Loucy (cell line): ENCODE results near the gene SPRYD3.
"Not testable (repeated sequence)": the region's sequence is repeated elsewhere in the genome, so short reads cannot be mapped to it uniquely, and the experiment has no call there.

Experiments
- H2AFZ ChIP-seq: fragments of 200-600 bp; sonication (generic); 2 replicates; pipeline ENCODE4 v1.6.0; 2016; ENCODE audit warnings: antibody characterized with exemption, mild to moderate bottlenecking, low read length, moderate library complexity
- H3F3A ChIP-seq: fragments of 200-600 bp; 2 replicates; pipeline ENCODE4 v1.6.0; 2016; ENCODE audit warnings: antibody characterized with exemption, low read depth, mild to moderate bottlenecking
- H3K27me3 ChIP-seq: fragments of 200-600 bp; sonication (generic); 2 replicates; pipeline ENCODE4 v1.6.1; 2014; ENCODE audit warnings: low read length, mild to moderate bottlenecking; ENCODE audit not compliant: insufficient read depth, poor library complexity, severe bottlenecking
- H3K36me3 ChIP-seq: fragments of 200-600 bp; sonication (generic); 2 replicates; pipeline ENCODE4 v1.6.1; 2016; ENCODE audit warnings: low read length; ENCODE audit not compliant: insufficient read depth
- H3K4me1 ChIP-seq: fragments of 200-600 bp; sonication (generic); 2 replicates; pipeline ENCODE4 v1.5.1; 2014; ENCODE audit warnings: low read length, mild to moderate bottlenecking; ENCODE audit not compliant: insufficient read depth, poor library complexity, severe bottlenecking
- H3K4me2 ChIP-seq: fragments of 200-600 bp; sonication (generic); 2 replicates; pipeline ENCODE4 v1.6.0; 2014; ENCODE audit warnings: antibody characterized with exemption, low read length, low read depth, mild to moderate bottlenecking; ENCODE audit not compliant: poor library complexity, severe bottlenecking
- H3K4me3 ChIP-seq: fragments of 200-600 bp; sonication (generic); 2 replicates; pipeline ENCODE4 v1.5.1; 2014; ENCODE audit warnings: low read length, mild to moderate bottlenecking, mixed read lengths; ENCODE audit not compliant: poor library complexity, severe bottlenecking
- H3K79me2 ChIP-seq: fragments of 200-600 bp; sonication (generic); 2 replicates; pipeline ENCODE4 v1.6.1; 2014; ENCODE audit warnings: low read length; ENCODE audit not compliant: insufficient read depth
- H3K9ac ChIP-seq: fragments of 200-600 bp; sonication (generic); 2 replicates; pipeline ENCODE4 v1.6.0; 2014; ENCODE audit warnings: mild to moderate bottlenecking, low read depth, low read length, moderate library complexity; ENCODE audit not compliant: poor library complexity, severe bottlenecking
- H3K9me2 ChIP-seq: fragments of 200-600 bp; sonication (generic); replicated peaks from 2 replicates; pipeline ENCODE4 v1.6.1; 2016; ENCODE audit warnings: low read depth, low read length, mixed read lengths
- H3K9me3 ChIP-seq: fragments of 200-600 bp; sonication (generic); 2 replicates; pipeline ENCODE4 v1.6.1; 2014; ENCODE audit warnings: mild to moderate bottlenecking, antibody characterized with exemption, low read length, low read depth; ENCODE audit not compliant: insufficient read depth
- H4K20me1 ChIP-seq: fragments of 200-600 bp; sonication (generic); 2 replicates; pipeline ENCODE4 v1.6.0; 2014; ENCODE audit warnings: antibody characterized with exemption, low read length, mild to moderate bottlenecking; ENCODE audit not compliant: insufficient read depth, poor library complexity, severe bottlenecking
- EZH2phosphoT487 ChIP-seq: fragments of 200-600 bp; IDR thresholded peaks from 2 replicates; pipeline ENCODE4 v1.6.1; 2018; ENCODE audit warnings: antibody characterized with exemption, mild to moderate bottlenecking, moderate library complexity, borderline replicate concordance
- TF ChIP-seq, protein P1 (sequence below): fragments of 200-600 bp; sonication (generic); conservative IDR thresholded peaks from 2 replicates; pipeline ENCODE4 v1.5.1; 2014; ENCODE audit warnings: mild to moderate bottlenecking, antibody characterized with exemption, low read length

Gene SPRYD3

DNA sequence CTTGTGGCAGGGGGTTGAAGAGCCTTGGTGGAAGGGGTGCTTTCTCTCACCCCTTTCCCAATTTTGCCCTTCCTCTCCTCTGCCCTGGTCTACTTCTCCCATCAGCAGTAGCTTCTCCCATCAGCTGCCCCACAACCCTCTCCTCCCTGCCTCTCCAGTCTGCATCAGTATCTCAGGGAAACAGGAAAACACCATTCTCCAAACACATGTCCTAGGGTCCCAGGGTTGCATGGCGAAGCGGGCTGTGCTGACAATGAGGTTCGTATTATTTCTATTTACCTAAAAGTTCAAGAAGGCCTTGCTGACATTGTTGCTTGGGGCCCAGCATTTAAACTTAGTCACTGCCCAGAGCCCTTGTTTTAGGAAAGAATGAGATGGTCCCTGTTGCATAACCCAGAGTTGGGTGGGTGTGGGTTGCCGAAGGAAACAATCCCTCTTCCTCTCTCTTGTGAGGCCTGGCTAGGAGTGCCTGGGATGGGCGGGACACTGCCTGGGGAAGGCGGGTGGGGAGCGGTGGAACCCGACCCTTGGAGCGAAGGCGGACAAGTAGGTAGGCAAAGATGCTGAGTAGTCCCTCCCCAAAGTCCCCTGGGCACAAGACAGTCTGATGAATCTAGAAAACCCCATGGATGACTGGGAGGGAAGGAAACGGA is 17.0 kb upstream of the SPRYD3 start:
- H3K9ac ChIP-seq: no peak overlapping the region
- peaks cover 31% of the 10 kb centered on the region for H3K4me1 ChIP-seq
- no peak overlapping the region for H3K4me3 ChIP-seq
- H3K36me3 ChIP-seq: no peaks in the 10 kb centered on the region
- H3K4me2 ChIP-seq: no peak overlapping the region
- no peaks in the 10 kb centered on the region for H3K9me3 ChIP-seq
- H3K9me2 ChIP-seq: no peaks in the 10 kb centered on the region
- H3K27me3 ChIP-seq: no peaks in the 10 kb centered on the region
- H3K79me2 ChIP-seq: no peaks in the 10 kb centered on the region
- TF ChIP-seq, protein P1, sequence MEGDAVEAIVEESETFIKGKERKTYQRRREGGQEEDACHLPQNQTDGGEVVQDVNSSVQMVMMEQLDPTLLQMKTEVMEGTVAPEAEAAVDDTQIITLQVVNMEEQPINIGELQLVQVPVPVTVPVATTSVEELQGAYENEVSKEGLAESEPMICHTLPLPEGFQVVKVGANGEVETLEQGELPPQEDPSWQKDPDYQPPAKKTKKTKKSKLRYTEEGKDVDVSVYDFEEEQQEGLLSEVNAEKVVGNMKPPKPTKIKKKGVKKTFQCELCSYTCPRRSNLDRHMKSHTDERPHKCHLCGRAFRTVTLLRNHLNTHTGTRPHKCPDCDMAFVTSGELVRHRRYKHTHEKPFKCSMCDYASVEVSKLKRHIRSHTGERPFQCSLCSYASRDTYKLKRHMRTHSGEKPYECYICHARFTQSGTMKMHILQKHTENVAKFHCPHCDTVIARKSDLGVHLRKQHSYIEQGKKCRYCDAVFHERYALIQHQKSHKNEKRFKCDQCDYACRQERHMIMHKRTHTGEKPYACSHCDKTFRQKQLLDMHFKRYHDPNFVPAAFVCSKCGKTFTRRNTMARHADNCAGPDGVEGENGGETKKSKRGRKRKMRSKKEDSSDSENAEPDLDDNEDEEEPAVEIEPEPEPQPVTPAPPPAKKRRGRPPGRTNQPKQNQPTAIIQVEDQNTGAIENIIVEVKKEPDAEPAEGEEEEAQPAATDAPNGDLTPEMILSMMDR: no peak
- no peak for TF ChIP-seq EZH2phosphoT487
- no peaks in the 10 kb centered on the region for H4K20me1 ChIP-seq
- no peak overlapping the region for H2AFZ ChIP-seq
- no peaks in the 10 kb centered on the region; the same call in 1 of the 2 replicates for H3F3A ChIP-seq

DNA sequence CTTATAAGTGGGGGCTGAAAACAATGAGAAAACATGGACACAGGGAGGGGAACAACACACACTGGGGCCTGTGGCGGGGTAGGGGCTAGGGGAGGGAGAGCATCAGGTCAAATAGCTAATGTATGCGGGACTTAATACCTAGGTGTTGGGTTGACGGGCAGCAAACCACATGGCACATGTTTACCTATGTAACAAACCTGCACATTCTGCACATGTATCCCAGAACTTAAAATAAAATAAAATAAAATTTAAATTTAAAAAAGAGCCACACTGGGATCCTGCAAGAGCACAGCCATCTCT is 16.4 kb upstream of the SPRYD3 start:
- not testable (repeated sequence) for H3K27me3 ChIP-seq, H3K9me3 ChIP-seq, H3K4me2 ChIP-seq, H3K9me2 ChIP-seq, H3F3A ChIP-seq, H2AFZ ChIP-seq, H3K9ac ChIP-seq, H4K20me1 ChIP-seq, H3K79me2 ChIP-seq, H3K36me3 ChIP-seq, H3K4me3 ChIP-seq
- peaks cover 31% of the 10 kb centered on the region for H3K4me1 ChIP-seq

DNA sequence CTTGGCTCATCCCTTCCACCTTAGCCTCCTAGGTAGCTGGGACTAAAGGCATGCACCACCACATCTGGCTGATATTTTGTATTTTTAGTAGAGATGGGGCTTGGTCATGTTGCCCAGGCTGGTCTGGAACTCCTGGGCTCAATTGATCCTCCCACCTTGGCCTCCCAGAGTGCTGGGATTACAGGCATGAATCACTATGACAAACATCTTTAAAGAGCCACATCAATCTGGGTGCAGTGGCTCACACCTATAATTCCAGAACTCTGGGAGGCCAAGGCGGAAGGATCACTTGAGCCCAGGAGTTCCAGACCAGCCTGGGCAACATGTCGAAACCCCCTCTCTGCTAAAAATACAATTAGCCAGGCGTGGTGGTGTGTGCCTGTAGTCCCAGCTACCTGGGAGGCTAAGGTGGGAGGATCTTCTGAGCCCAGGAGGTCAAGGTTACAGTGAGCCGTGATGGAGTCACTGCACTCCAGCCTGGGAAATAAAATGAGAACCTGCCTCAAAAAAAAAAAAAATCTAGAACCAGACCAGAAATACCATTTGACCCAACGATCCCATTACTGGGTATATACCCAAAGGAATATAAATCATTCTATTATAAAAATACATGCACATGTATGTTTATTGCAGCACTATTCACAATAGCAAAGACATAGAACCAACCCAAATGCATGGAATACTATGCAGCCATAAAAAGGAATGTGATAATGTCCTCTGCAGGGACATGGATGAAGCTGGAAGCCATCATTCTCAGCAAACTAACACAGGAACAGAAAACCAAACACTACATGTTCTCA is 15.8 kb upstream of the SPRYD3 start:
- not testable (repeated sequence) for H3K4me3 ChIP-seq, H3K4me2 ChIP-seq, H3K27me3 ChIP-seq, H3K9me2 ChIP-seq, H3K9ac ChIP-seq, H2AFZ ChIP-seq, H3K36me3 ChIP-seq, H4K20me1 ChIP-seq, H3F3A ChIP-seq, H3K79me2 ChIP-seq, H3K9me3 ChIP-seq
- peaks cover 31% of the 10 kb centered on the region for H3K4me1 ChIP-seq

DNA sequence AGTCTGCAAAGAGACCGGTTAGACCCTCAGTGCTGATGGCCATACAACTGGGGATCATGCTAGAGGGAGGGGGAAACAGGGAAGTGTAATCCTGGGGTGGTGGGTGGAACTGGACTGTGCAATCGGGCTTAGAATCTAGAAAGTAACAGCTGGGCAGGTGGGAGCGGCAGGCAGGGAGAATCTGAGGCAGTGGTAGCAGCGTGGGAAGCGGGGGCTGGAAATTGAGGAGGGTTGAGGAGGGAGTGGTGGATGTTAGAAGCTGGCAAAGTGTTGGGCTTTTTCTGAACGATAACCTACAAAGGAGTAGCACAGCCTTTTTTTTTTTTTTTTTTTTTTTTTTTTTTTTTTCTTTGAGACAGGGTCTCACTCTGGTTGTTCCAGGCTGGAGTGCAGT is 15.2 kb upstream of the SPRYD3 start:
- TF ChIP-seq, protein P1: no peak
- no peak for TF ChIP-seq EZH2phosphoT487
- Histone ChIP-seq H3K4me1 (peaks cover 31% of the 10 kb centered on the region), H3K27me3 (no peaks in the 10 kb centered on the region), H3K4me2 (no peak overlapping the region), H3F3A (no peaks in the 10 kb centered on the region; the same call in 1 of the 2 replicates), H2AFZ (peak overlapping the region; percentile 46; the same call in 1 of the 2 replicates), H3K9ac (no peak overlapping the region), H3K9me3 (no peaks in the 10 kb centered on the region), H3K4me3 (no peak overlapping the region), H4K20me1 (no peaks in the 10 kb centered on the region), H3K9me2 (no peaks in the 10 kb centered on the region), H3K36me3 (no peaks in the 10 kb centered on the region), H3K79me2 (no peaks in the 10 kb centered on the region)
